Measurements from ENCODE around the gene FAN1. TPM values are rescaled to one million over a fixed set of nuclear protein-coding genes. Genes with fewer than 3 reads are reported as not detected.

FAN1 gene
- total and polyA plus RNA-seq, 2 of the 13 experiments (the other 11 are each of a cell fraction or from before 2014, with no cell fraction given), result 10.8 to 20.1 TPM

- 0 out of 2 replicates have a peak, but pooled peaks have one; percentile 52 for TF ChIP-seq GFI1 (CRISPR knock-in tag; IDR thresholded peaks at IDR 0.05; ENCODE audit: borderline replicate concordance)
- TF ChIP-seq ZNF468 (CRISPR knock-in tag; IDR thresholded peaks at IDR 0.05), result no peak
- no peak for TF ChIP-seq PCBP2 (optimal IDR thresholded peaks at IDR 0.05; ENCODE audit: low read depth, low read length, poor library complexity, severe bottlenecking)
- 0 out of 2 replicates have a peak, but pooled peaks have one; percentile 32 for TF ChIP-seq NAIF1 (CRISPR knock-in tag; IDR thresholded peaks at IDR 0.05; ENCODE audit: borderline replicate concordance)
- no peak for TF ChIP-seq MLXIP (CRISPR knock-in tag; IDR thresholded peaks at IDR 0.05; ENCODE audit: borderline replicate concordance)
- TF ChIP-seq BRD4 (CRISPR knock-in tag; IDR thresholded peaks at IDR 0.05), result peak; percentile 43; the same call in 1 of the 2 replicates
- no peak for TF ChIP-seq ZNF3 (CRISPR knock-in tag; IDR thresholded peaks at IDR 0.05)
- TF ChIP-seq BATF2 (CRISPR knock-in tag; IDR thresholded peaks at IDR 0.05), result no peak
- peak; percentile 4 for TF ChIP-seq PHF21A (CRISPR knock-in tag; IDR thresholded peaks at IDR 0.05)
- TF ChIP-seq ZNF770 (CRISPR knock-in tag; IDR thresholded peaks at IDR 0.05), result peak; percentile 47; the same call in 1 of the 2 replicates
- TF ChIP-seq PITX1 (CRISPR knock-in tag; IDR thresholded peaks at IDR 0.05), result no peak
- peak; percentile 80 for TF ChIP-seq ZBTB2 (CRISPR knock-in tag; IDR thresholded peaks at IDR 0.05; ENCODE audit: low read depth)
- TF ChIP-seq ZNF382 (CRISPR knock-in tag; IDR thresholded peaks at IDR 0.05; ENCODE audit: borderline replicate concordance), result no peak
- no peak for TF ChIP-seq PTBP1 (IDR thresholded peaks at IDR 0.05; ENCODE audit: low read depth, low read length, poor library complexity, severe bottlenecking)
- peak; percentile 44 for TF ChIP-seq KDM2A (CRISPR knock-in tag; IDR thresholded peaks at IDR 0.05; ENCODE audit: borderline replicate concordance, low read depth)
- TF ChIP-seq ZBTB7A (CRISPR knock-in tag; IDR thresholded peaks at IDR 0.05), result peak; percentile 74; the same call in 1 of the 2 replicates
- TF ChIP-seq ZNF350 (CRISPR knock-in tag; IDR thresholded peaks at IDR 0.05; ENCODE audit: borderline replicate concordance, low read depth), result peak; percentile 66; the same call in 1 of the 2 replicates
- no peak for TF ChIP-seq ZBTB39 (CRISPR knock-in tag; IDR thresholded peaks at IDR 0.05)
- no peak for TF ChIP-seq MIXL1 (CRISPR knock-in tag; IDR thresholded peaks at IDR 0.05)
These were observed 87.8 kb downstream of the FAN1 start, which contains the start of gene MTMR10 (continued) for GRCh38 chr15:30991255-30992235.
